ENCODE measurements around the gene CDKAL1. TPM values are rescaled to one million over a fixed set of nuclear protein-coding genes. Genes with fewer than 3 reads are reported as not detected.

The CDKAL1 gene
- total RNA-seq, 1 experiment from 2014 or later: 13.8 TPM

GRCh38 chr6:20947977-20948376, 413.7 kb downstream of the CDKAL1 start:
- TF ChIP-seq EZH2phosphoT487 (IDR thresholded peaks at IDR 0.05; ENCODE audit: borderline replicate concordance, low read length) (no peak), EZH2 (IDR thresholded peaks at IDR 0.05; ENCODE audit: low read length, unreplicated experiment) (no peak)
- TF ChIP-seq, protein P1, sequence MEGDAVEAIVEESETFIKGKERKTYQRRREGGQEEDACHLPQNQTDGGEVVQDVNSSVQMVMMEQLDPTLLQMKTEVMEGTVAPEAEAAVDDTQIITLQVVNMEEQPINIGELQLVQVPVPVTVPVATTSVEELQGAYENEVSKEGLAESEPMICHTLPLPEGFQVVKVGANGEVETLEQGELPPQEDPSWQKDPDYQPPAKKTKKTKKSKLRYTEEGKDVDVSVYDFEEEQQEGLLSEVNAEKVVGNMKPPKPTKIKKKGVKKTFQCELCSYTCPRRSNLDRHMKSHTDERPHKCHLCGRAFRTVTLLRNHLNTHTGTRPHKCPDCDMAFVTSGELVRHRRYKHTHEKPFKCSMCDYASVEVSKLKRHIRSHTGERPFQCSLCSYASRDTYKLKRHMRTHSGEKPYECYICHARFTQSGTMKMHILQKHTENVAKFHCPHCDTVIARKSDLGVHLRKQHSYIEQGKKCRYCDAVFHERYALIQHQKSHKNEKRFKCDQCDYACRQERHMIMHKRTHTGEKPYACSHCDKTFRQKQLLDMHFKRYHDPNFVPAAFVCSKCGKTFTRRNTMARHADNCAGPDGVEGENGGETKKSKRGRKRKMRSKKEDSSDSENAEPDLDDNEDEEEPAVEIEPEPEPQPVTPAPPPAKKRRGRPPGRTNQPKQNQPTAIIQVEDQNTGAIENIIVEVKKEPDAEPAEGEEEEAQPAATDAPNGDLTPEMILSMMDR (conservative IDR thresholded peaks at IDR 0.05; ENCODE audit: low read depth, low read length): no peak
- Histone ChIP-seq H3K4me1 (ENCODE audit: insufficient read depth, low read length) (peaks cover 9% of the 10 kb centered on the region), H3K9me2 (replicated peaks; ENCODE audit: low read length) (no peaks in the 10 kb centered on the region), H2AFZ (ENCODE audit: low read length) (no peak overlapping the region), H3K4me3 (ENCODE audit: low read length) (no peak overlapping the region), H3K36me3 (ENCODE audit: low read depth, low read length) (no peaks in the 10 kb centered on the region), H3K27ac (ENCODE audit: low read length) (no peak overlapping the region), H3K9me3 (ENCODE audit: low read length) (no peaks in the 10 kb centered on the region), H3K27me3 (ENCODE audit: low read length) (no peaks in the 10 kb centered on the region), H3K79me2 (ENCODE audit: low read length) (no peaks in the 10 kb centered on the region), H3F3A (ENCODE audit: low read length, unreplicated experiment) (no peaks in the 10 kb centered on the region), H3K4me2 (ENCODE audit: low read length) (no peak overlapping the region), H4K20me1 (ENCODE audit: low read length) (no peaks in the 10 kb centered on the region), H3K9ac (ENCODE audit: low read length) (no peak overlapping the region)
- intact Hi-C loops (cut with micrococcal nuclease): loop anchor here (5.0 kb wide), 1 partner anchor 54 kb away; no protein-coding TSS in a partner anchor
- DNase-seq (no peak), ATAC-seq (no peak)
- BruUV-seq (replicated peaks): no TSS peak
- ChIA-PET CTCF (interaction anchor here (0.7 kb wide), 1 partner anchor 417 kb away, joined by 11 read pairs; no protein-coding TSS in a partner anchor), POLR2A (ENCODE audit: unreplicated experiment) (no interaction called here)

GRCh38 chr6:20948556-20948955, 414.3 kb downstream of the CDKAL1 start:
- Histone ChIP-seq H3K4me1 (ENCODE audit: insufficient read depth, low read length) (peaks cover 11% of the 10 kb centered on the region), H3K9ac (ENCODE audit: low read length) (no peak overlapping the region), H3K9me2 (replicated peaks; ENCODE audit: low read length) (no peaks in the 10 kb centered on the region), H3K36me3 (ENCODE audit: low read depth, low read length) (no peaks in the 10 kb centered on the region), H3K4me2 (ENCODE audit: low read length) (no peak overlapping the region), H3K9me3 (ENCODE audit: low read length) (no peaks in the 10 kb centered on the region), H2AFZ (ENCODE audit: low read length) (no peak overlapping the region), H4K20me1 (ENCODE audit: low read length) (no peaks in the 10 kb centered on the region), H3K27ac (ENCODE audit: low read length) (no peak overlapping the region), H3K79me2 (ENCODE audit: low read length) (no peaks in the 10 kb centered on the region), H3K4me3 (ENCODE audit: low read length) (no peak overlapping the region), H3K27me3 (ENCODE audit: low read length) (no peaks in the 10 kb centered on the region), H3F3A (ENCODE audit: low read length, unreplicated experiment) (no peaks in the 10 kb centered on the region)
- CTCF ChIA-PET: interaction anchor here (0.7 kb wide), 1 partner anchor 418 kb away, joined by 11 read pairs; no protein-coding TSS in a partner anchor
- BruUV-seq (replicated peaks): no TSS peak
- TF ChIP-seq, protein P1 (conservative IDR thresholded peaks at IDR 0.05; ENCODE audit: low read depth, low read length): no peak
- no peak for TF ChIP-seq EZH2 (IDR thresholded peaks at IDR 0.05; ENCODE audit: low read length, unreplicated experiment)
- TF ChIP-seq EZH2phosphoT487 (IDR thresholded peaks at IDR 0.05; ENCODE audit: borderline replicate concordance, low read length): no peak
- no peak for DNase-seq
- POLR2A ChIA-PET (ENCODE audit: unreplicated experiment): no interaction called here
- no peak for ATAC-seq
- intact Hi-C loops (cut with micrococcal nuclease): loop anchor here (5.0 kb wide), 1 partner anchor 54 kb away; no protein-coding TSS in a partner anchor

DNA sequence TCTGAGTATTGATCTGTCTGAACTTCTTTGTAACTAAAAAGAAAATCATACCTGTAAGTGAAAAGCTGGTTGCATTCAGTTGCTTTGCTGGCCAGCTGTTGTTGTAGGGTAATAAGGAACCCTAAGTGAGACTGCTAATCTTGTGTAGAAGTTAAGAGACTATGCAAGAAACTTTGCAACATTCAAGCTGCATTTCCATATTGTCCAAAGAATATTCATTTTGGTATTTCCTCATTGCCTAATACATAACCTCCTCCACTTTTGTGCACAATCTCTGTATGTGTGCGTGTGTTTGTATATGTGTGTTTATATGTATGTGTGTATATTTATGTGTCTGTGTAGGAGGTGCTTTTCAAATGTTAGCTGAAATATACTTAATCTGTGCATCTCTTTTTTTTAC, 414.9 kb downstream of the CDKAL1 start:
- intact Hi-C loops (cut with micrococcal nuclease): loop anchor here (5.0 kb wide), 1 partner anchor 53 kb away; no protein-coding TSS in a partner anchor
- no peak for ATAC-seq
- H3K27ac ChIP-seq (ENCODE audit: low read length): no peak overlapping the region
- no peaks in the 10 kb centered on the region for H3K36me3 ChIP-seq (ENCODE audit: low read depth, low read length)
- H4K20me1 ChIP-seq (ENCODE audit: low read length): no peaks in the 10 kb centered on the region
- POLR2A ChIA-PET (ENCODE audit: unreplicated experiment): interaction anchor here (0.6 kb wide), 1 partner anchor 645 kb away, joined by 3 read pairs; the partner anchor contains the start of gene SOX4
- H3K4me3 ChIP-seq (ENCODE audit: low read length): no peak overlapping the region
- CTCF ChIA-PET: no interaction called here
- no peak for TF ChIP-seq EZH2phosphoT487 (IDR thresholded peaks at IDR 0.05; ENCODE audit: borderline replicate concordance, low read length)
- TF ChIP-seq, protein P1 (conservative IDR thresholded peaks at IDR 0.05; ENCODE audit: low read depth, low read length): no peak
- no peak for TF ChIP-seq EZH2 (IDR thresholded peaks at IDR 0.05; ENCODE audit: low read length, unreplicated experiment)
- H3K79me2 ChIP-seq (ENCODE audit: low read length): no peaks in the 10 kb centered on the region
- H2AFZ ChIP-seq (ENCODE audit: low read length): no peak overlapping the region
- no peaks in the 10 kb centered on the region for H3F3A ChIP-seq (ENCODE audit: low read length, unreplicated experiment)
- H3K9me3 ChIP-seq (ENCODE audit: low read length): no peaks in the 10 kb centered on the region
- peaks cover 11% of the 10 kb centered on the region for H3K4me1 ChIP-seq (ENCODE audit: insufficient read depth, low read length)
- no peak for DNase-seq
- BruUV-seq (replicated peaks): no TSS peak
- H3K4me2 ChIP-seq (ENCODE audit: low read length): no peak overlapping the region
- no peak overlapping the region for H3K9ac ChIP-seq (ENCODE audit: low read length)
- H3K27me3 ChIP-seq (ENCODE audit: low read length): no peaks in the 10 kb centered on the region
- H3K9me2 ChIP-seq (replicated peaks; ENCODE audit: low read length): no peaks in the 10 kb centered on the region
